HepG2 (cell line): ENCODE data around the gene SERTAD3. TPM values are rescaled to one million over a fixed set of nuclear protein-coding genes. Genes with fewer than 3 reads are reported as not detected.
A peak's percentile ranks its signal among the peaks of the same experiment; 100 is the strongest.

Experiments
- ARNTL ChIP-seq: sonication (generic); formaldehyde crosslinking; IDR thresholded peaks from 2 replicates; pipeline ENCODE4 v1.4.0; 2020; ENCODE audit warnings: mild to moderate bottlenecking, missing genetic modification reagents
- CBFB ChIP-seq: sonication (generic); formaldehyde crosslinking; IDR thresholded peaks from 2 replicates; pipeline ENCODE4 v1.4.0; 2020; ENCODE audit warnings: missing genetic modification reagents
- FOXM1 ChIP-seq: sonication (generic); formaldehyde crosslinking; IDR thresholded peaks from 2 replicates; pipeline ENCODE4 v1.5.0; 2020; ENCODE audit warnings: missing genetic modification reagents
- HDAC1 ChIP-seq: sonication (generic); formaldehyde crosslinking; IDR thresholded peaks from 2 replicates; pipeline ENCODE4 v1.5.1; 2020; ENCODE audit warnings: mild to moderate bottlenecking, missing genetic modification reagents
- HES4 ChIP-seq: sonication (generic); formaldehyde crosslinking; IDR thresholded peaks from 2 replicates; pipeline ENCODE4 v1.9.0; 2021; ENCODE audit warnings: mild to moderate bottlenecking, missing genetic modification reagents, borderline replicate concordance
- LCORL ChIP-seq, 2 experiments: fragments of 450-650 bp in 1 of 2; sonication (generic) in 1 of 2; formaldehyde crosslinking in 1 of 2; IDR thresholded peaks; 2 replicates each; pipeline versions ENCODE4 v1.5.0 to v1.6.1; 2017 to 2020; ENCODE audit warnings: antibody characterized with exemption in 1 of 2, missing genetic modification reagents in 1 of 2
- PRDM4 ChIP-seq: sonication (generic); formaldehyde crosslinking; IDR thresholded peaks from 2 replicates; pipeline ENCODE4 v1.9.0; 2021; ENCODE audit warnings: missing genetic modification reagents, borderline replicate concordance
- RCOR2 ChIP-seq: IDR thresholded peaks from 2 replicates; pipeline ENCODE4 v1.6.1; 2016; ENCODE audit warnings: missing biosample characterization, missing genetic modification reagents
- TFDP2 ChIP-seq: sonication (generic); formaldehyde crosslinking; IDR thresholded peaks from 2 replicates; pipeline ENCODE4 v1.4.0; 2020; ENCODE audit warnings: missing genetic modification reagents
- ZFY ChIP-seq: sonication (generic); formaldehyde crosslinking; IDR thresholded peaks from 2 replicates; pipeline ENCODE4 v1.4.0; 2020; ENCODE audit warnings: missing genetic modification reagents
- ZHX2 ChIP-seq, 2 experiments: sonication (generic) in 1 of 2; formaldehyde crosslinking in 1 of 2; IDR thresholded peaks; 2 replicates each; pipeline versions ENCODE4 v1.6.1 to v1.9.0; 2014 to 2022; ENCODE audit warnings: antibody characterized with exemption in 1 of 2, borderline replicate concordance in 1 of 2, inconsistent platforms in 1 of 2, low read depth in 1 of 2, missing genetic modification reagents in 1 of 2
- ZNF547 ChIP-seq: sonication (generic); formaldehyde crosslinking; IDR thresholded peaks from 2 replicates; pipeline ENCODE4 v1.5.1; 2020; ENCODE audit warnings: mild to moderate bottlenecking, missing genetic modification reagents
- ZNF598 ChIP-seq: sonication (generic); formaldehyde crosslinking; IDR thresholded peaks from 2 replicates; pipeline ENCODE4 v1.5.1; 2020; ENCODE audit warnings: mild to moderate bottlenecking, missing genetic modification reagents, borderline replicate concordance
- ZZZ3 ChIP-seq: sonication (generic); formaldehyde crosslinking; IDR thresholded peaks from 2 replicates; pipeline ENCODE4 v1.4.0; 2020; ENCODE audit warnings: missing genetic modification reagents, mild to moderate bottlenecking, borderline replicate concordance
- polyA plus RNA-seq, 8 experiments: library from polyadenylated mRNA; depleted of rRNA in 3 of 8; stranded (reverse) in 7 of 8; unstranded in 1 of 8; fragments of >200 nt; fragmentation: Illumina TruSeq in 4 of 8; extraction: Trizol in 4 of 8; gene quantifications; 2 replicates each; pipeline versions ENCODE4 v1.2.1 to v1.2.3, GENCODE V29; 2011 to 2016; ENCODE audit warnings: low read depth in 4 of 8, missing spikeins in 1 of 8, mixed read lengths in 1 of 8; ENCODE audit not compliant: insufficient read depth in 1 of 8
- total RNA-seq, 5 experiments: library from RNA; depleted of rRNA; stranded (reverse); fragments of >200 nt; fragmentation: Illumina TruSeq; extraction: Trizol; gene quantifications; 2 replicates each; pipeline ENCODE4 v1.2.3, GENCODE V29; 2016; ENCODE audit warnings: low read depth in 1 of 5
- TF ChIP-seq, protein P1 (sequence below): IDR thresholded peaks from 2 replicates; pipeline ENCODE4 v1.6.1; 2016; ENCODE audit warnings: missing compliant biosample characterization, missing genetic modification reagents, borderline replicate concordance

SERTAD3 gene
- total and polyA plus RNA-seq, 2 of the 13 experiments (the other 11 are each of a cell fraction or from before 2014, with no cell fraction given): 9.6 to 16.9 TPM

DNA sequence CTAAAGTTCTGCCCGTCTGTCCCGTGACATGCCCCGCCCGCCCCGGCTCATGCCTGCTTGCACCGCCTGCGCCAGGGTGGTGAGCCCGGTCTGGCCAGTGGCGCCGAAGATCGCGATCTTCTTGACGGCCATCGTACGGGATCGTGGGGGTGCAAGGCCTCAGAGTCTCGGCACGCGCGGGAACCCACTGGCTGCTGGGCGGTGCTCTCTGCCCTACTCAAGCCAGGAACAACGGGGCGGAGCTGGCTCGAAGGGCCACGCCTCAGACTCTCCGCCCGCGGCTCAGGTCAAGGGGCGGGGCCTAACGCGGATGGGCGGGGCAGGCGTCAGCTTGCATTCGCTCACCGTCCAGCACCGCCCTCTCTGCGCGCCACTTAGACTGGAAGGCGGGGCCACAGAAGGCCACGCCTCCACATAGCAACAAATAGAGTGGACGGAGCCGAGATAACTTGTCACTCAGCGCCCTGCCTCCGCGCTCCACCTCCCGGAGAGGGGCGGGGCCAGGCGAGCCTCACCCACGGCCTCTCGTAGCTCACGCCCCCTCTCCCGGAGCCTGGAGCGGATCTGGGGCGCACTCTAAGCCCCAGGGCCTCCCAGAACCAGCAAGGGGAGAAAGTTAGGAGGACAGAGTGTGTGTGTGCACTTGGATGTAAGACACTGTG lies 21.6 kb upstream of the SERTAD3 start, which contains the start of gene BLVRB (continued):
- TF ChIP-seq ZHX2 (IDR thresholded peaks at IDR 0.05; ENCODE audit: low read depth): peak; percentile 54; the same call in 1 of the 2 replicates
- no peak for TF ChIP-seq ZHX2 (CRISPR knock-in tag; IDR thresholded peaks at IDR 0.05; ENCODE audit: borderline replicate concordance)
- TF ChIP-seq HDAC1 (CRISPR knock-in tag): peak; percentile 83
- TF ChIP-seq, protein P1, sequence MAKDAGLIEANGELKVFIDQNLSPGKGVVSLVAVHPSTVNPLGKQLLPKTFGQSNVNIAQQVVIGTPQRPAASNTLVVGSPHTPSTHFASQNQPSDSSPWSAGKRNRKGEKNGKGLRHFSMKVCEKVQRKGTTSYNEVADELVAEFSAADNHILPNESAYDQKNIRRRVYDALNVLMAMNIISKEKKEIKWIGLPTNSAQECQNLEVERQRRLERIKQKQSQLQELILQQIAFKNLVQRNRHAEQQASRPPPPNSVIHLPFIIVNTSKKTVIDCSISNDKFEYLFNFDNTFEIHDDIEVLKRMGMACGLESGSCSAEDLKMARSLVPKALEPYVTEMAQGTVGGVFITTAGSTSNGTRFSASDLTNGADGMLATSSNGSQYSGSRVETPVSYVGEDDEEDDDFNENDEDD (CRISPR knock-in tag): peak; percentile 62; the same call in 1 of the 2 replicates
- 0 out of 2 replicates have a peak, but pooled peaks have one; percentile 23 for TF ChIP-seq ARNTL (CRISPR knock-in tag)
- peak; percentile 77; the same call in 1 of the 2 replicates for TF ChIP-seq ZNF598
- TF ChIP-seq PRDM4: no peak
- no peak for TF ChIP-seq RCOR2 (CRISPR knock-in tag)
- no peak for TF ChIP-seq FOXM1 (CRISPR knock-in tag)
- no peak for TF ChIP-seq LCORL (IDR thresholded peaks at IDR 0.05)
- peak; percentile 43; the same call in 1 of the 2 replicates for TF ChIP-seq LCORL (CRISPR knock-in tag; IDR thresholded peaks at IDR 0.05)
- no peak; the same call in 1 of the 2 replicates for TF ChIP-seq CBFB (CRISPR knock-in tag)
- TF ChIP-seq ZZZ3 (CRISPR knock-in tag): 0 out of 2 replicates have a peak, but pooled peaks have one; percentile 64
- peak; percentile 82; the same call in 1 of the 2 replicates for TF ChIP-seq ZNF547 (CRISPR knock-in tag)
- no peak for TF ChIP-seq HES4 (CRISPR knock-in tag)
- TF ChIP-seq TFDP2 (CRISPR knock-in tag): peak; percentile 65; the same call in 1 of the 2 replicates
- TF ChIP-seq ZFY (CRISPR knock-in tag): peak; percentile 51; the same call in 1 of the 2 replicates
